HL-60 (cell line): ENCODE results near the gene BAHCC1.

Source experiments
- DNase-seq, 2 experiments: peaks; one replicate each; pipeline ENCODE4 v3.0.0-alpha.2; 2010 to 2020; ENCODE audit warnings: low read depth in 1 of 2, low spot score in 1 of 2
- H3K27ac ChIP-seq: fragments of 250-450 bp; sonication (Bioruptor Pico); replicated peaks from 2 replicates; pipeline ENCODE4 v1.5.1; 2020; ENCODE audit warnings: mild to moderate bottlenecking, moderate library complexity
- H3K27me3 ChIP-seq: fragments of 250-450 bp; sonication (Bioruptor Pico); 2 replicates; pipeline ENCODE4 v1.5.1; 2021; ENCODE audit warnings: mild to moderate bottlenecking, moderate library complexity; ENCODE audit not compliant: insufficient read depth, poor library complexity, severe bottlenecking
- H3K4me3 ChIP-seq: replicated peaks from 2 replicates; pipeline ENCODE4 v1.5.1; 2011; ENCODE audit warnings: mild to moderate bottlenecking, control low read depth, low read length; ENCODE audit not compliant: insufficient read depth
- CTCF ChIP-seq: IDR thresholded peaks from one replicate; pipeline ENCODE4 v1.5.1; 2011; ENCODE audit warnings: low read length, control low read depth, inconsistent platforms; ENCODE audit not compliant: insufficient read depth
- GABPA ChIP-seq: IDR thresholded peaks from 2 replicates; pipeline ENCODE4 v1.6.1; 2012; ENCODE audit warnings: low read depth
- POLR2AphosphoS5 ChIP-seq: IDR thresholded peaks from 2 replicates; pipeline ENCODE4 v1.6.1; 2012; ENCODE audit warnings: low read depth
- REST ChIP-seq: IDR thresholded peaks from 2 replicates; pipeline ENCODE4 v1.6.1; 2012; ENCODE audit warnings: low read depth; ENCODE audit not compliant: insufficient replicate concordance
- SPI1 ChIP-seq: IDR thresholded peaks from 2 replicates; pipeline ENCODE4 v1.6.1; 2012; ENCODE audit warnings: low read depth, mild to moderate bottlenecking, borderline replicate concordance

BAHCC1 gene

GRCh38 chr17:81436294-81436849, 41.1 kb downstream of the BAHCC1 start:
- no peak overlapping the region for H3K27ac ChIP-seq
- no peak for DNase-seq
- no peak for TF ChIP-seq POLR2AphosphoS5
- TF ChIP-seq SPI1, result no peak
- no peak for TF ChIP-seq REST
- no peak for TF ChIP-seq CTCF
- TF ChIP-seq GABPA, result no peak
- no peak overlapping the region for H3K4me3 ChIP-seq
- no peaks in the 10 kb centered on the region for H3K27me3 ChIP-seq

GRCh38 chr17:81437191-81437651, 42.0 kb downstream of the BAHCC1 start:
- DNase-seq, result no peak
- H3K4me3 ChIP-seq, result no peak overlapping the region
- no peaks in the 10 kb centered on the region for H3K27me3 ChIP-seq
- no peak overlapping the region for H3K27ac ChIP-seq
- TF ChIP-seq SPI1 (no peak), POLR2AphosphoS5 (no peak; the same call in 1 of the 2 replicates), GABPA (no peak), CTCF (no peak), REST (no peak)

- Histone ChIP-seq H3K27me3 (no peaks in the 10 kb centered on the region), H3K27ac (no peak overlapping the region), H3K4me3 (no peak overlapping the region)
- DNase-seq, result no peak
- TF ChIP-seq POLR2AphosphoS5 (no peak), SPI1 (no peak), REST (no peak), CTCF (no peak), GABPA (no peak)
These were observed 42.9 kb downstream of the BAHCC1 start for GRCh38 chr17:81438007-81438659.
